DOHH2 (cell line): ENCODE measurements around the gene BNIP5.

Experiments used
- CTCF ChIP-seq: fragments of 200-600 bp; sonication (generic); IDR thresholded peaks from one replicate; pipeline ENCODE4 v1.5.1; 2014; ENCODE audit warnings: antibody characterized with exemption, mild to moderate bottlenecking, low read depth, low read length; ENCODE audit not compliant: poor library complexity, severe bottlenecking
- EZH2phosphoT487 ChIP-seq: fragments of 200-600 bp; sonication (generic); IDR thresholded peaks from 2 replicates; pipeline ENCODE4 v1.6.1; 2017; ENCODE audit warnings: borderline replicate concordance, mild to moderate bottlenecking, antibody characterized with exemption, low read length, moderate library complexity, mixed read lengths

GRCh38 chr6:36285187-36285671, 51.5 kb downstream of the BNIP5 start:
- no peak for TF ChIP-seq CTCF
- no peak for TF ChIP-seq EZH2phosphoT487
